Bone marrow (tissue), 2 donors: Measurements from ENCODE around the gene ATP1A2.
"Not testable (repeated sequence)": the region's sequence is repeated elsewhere in the genome, so short reads cannot be mapped to it uniquely, and the experiment has no call there.

ENCODE experiments used
- DNase-seq, 2 donors: peaks; one replicate each; lab custom pipeline; 2025; lab: John Stamatoyannopoulos, UW

Gene ATP1A2

DNA sequence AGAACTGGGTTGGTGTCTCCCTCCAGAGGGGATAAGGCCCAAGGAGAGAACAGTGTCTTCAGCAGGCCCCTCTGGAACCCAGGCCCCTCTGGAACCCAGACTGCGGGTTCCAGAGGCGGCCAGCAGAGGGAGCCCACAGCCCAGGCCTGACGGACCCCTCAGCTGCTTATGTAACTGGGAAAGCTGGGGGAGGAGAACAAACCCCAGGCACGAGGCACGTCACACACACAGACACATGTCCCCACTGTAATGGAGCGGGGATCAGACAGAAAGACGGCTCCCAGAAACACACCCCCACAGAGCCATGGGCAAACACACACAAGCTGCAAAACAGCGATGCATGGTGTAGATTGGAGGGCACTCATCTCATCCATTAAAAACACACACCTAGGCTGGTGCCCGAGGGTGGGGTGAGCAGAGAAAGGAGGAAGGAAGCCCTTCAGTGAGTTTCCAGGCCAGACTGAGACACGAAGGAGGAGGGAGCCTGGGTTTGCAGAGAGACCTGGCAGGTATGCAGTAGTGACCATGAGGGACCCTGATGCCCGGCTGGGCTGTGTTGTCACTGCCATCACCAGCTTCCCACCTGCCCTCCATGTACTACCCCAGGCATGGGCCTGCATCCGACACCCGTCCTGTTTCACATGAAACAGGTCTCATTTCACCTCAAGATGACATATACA lies 14.4 kb upstream of the ATP1A2 start:
- peak; percentile 13 to 76 for DNase-seq

DNA sequence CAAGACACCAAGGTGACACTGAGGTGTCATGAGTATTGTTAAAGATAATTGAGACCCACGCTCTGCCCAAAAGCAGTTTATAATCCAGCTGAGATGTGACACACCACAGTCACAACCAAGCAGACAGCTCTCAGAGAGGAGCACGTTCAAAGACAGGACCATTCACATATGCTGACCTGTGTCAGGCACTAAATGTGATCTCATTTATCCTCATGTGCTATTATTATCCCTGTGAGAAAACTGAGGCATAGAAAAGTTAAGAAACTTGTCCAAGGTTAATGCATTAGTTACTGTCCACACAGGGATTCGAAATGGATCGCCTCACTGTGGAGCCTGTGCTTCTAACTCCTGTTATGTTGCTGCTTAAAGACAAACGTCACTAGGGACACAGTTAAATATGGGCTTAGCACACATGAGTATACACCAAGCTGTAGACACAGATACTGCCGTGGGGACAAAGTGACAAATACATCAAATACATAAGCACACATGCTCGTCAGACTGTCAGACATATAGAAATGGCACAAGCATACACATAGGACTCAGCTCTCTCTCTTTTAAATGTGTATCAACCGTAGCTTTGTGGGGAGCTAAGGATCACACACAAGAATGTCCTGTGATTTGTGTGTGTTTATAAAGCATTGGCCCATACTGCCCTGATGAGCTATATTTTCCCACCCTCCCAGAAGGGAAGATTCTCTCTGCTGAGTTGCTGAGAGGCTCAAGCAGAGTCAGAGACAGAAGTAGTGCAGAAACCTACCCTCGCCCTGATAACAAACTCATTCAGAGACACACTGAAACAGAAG lies 13.6 kb upstream of the ATP1A2 start:
- no peak for DNase-seq

DNA sequence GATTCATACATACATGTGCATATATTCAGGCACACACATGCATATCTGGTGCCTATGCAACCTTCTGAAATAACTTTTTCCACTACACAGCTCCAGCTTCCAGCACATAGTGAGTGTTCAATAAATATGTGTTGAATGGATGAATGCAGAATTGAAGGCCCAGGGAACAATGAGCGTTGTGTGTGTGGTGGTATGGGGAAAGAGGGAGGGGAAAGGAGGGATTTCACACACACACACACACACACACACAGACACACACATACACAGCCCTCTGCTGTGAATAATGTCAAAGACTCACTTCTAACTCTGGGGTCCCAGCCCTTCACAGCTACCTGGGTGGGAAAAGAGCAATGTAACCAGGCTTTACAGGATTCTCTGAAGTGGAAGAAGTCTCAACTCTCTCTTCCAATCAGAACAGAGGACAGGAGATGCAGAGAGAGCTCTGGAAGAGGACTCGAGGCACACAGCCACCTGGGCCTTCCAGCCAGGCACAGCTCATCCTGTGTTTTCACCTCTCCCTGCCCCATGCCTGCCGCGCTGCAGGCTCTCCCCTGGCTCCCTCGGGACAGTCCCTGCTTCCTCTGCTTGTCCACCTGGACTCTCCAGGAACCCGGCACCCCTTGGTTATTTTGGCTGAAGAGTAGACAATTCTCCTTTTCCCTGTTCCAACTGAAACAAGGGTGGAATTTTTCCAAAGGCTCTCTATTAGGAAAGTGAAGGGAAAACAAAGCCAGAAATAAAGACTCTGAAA lies 11.7 kb upstream of the ATP1A2 start:
- DNase-seq = no peak

DNA sequence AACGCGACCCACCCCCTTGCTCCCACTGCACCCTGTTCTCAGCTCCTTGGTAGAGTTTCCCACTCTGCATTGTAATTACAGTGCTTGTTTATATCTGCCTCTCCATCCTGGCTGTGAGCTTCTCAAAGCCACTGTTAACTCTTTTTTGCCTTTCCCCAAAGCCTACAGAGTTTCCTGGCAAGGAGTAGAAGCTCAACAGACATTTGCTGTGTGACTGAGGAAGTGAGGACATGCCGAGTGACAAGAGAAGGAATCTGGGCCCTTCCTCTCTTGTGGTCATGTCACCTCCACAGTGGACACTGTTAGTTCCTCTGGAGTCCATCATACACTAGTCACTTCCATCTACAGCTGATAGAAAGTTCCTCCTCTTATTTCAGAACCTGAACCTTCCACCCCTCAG lies 11.1 kb upstream of the ATP1A2 start:
- DNase-seq = no peak

DNA sequence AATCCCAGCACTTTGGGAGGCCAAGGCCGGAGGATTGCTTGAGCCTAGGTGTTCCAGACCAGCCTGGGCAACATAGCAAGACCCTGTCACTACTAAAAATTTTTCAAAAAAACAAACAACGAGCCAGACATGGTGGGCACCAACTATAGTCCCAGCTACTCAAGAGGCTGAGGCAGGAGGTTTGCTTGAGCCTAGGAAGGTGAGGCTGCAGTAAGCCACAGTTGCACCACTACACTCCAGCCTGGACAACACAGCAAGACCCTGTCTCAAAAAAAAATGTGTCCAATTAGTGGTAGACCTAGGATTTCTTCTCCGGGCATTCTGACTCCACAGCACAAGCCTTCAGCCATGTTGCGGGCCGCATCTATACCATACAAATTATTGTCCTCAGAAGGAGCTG lies 10.4 kb upstream of the ATP1A2 start:
- DNase-seq = no peak

DNA sequence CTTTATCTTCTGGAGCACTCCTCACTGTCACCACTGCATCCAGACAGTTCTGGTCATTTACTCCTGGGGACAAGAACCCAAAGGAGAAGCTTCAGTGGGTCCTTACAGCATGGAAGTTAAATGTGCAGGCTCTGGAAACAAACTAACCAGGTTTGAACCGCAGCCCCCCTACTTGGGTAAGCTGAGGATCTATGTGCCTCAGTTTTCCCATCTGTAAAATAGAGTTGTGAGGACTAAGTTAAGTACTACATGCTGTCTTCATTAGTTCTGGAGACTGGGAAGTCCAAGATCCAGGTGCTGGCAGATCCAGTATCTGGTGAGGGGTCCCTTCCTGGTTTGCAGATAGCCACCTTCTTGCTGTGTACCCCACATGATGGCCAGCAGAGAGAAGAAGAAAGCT lies 8.0 kb upstream of the ATP1A2 start:
- DNase-seq = no peak

DNA sequence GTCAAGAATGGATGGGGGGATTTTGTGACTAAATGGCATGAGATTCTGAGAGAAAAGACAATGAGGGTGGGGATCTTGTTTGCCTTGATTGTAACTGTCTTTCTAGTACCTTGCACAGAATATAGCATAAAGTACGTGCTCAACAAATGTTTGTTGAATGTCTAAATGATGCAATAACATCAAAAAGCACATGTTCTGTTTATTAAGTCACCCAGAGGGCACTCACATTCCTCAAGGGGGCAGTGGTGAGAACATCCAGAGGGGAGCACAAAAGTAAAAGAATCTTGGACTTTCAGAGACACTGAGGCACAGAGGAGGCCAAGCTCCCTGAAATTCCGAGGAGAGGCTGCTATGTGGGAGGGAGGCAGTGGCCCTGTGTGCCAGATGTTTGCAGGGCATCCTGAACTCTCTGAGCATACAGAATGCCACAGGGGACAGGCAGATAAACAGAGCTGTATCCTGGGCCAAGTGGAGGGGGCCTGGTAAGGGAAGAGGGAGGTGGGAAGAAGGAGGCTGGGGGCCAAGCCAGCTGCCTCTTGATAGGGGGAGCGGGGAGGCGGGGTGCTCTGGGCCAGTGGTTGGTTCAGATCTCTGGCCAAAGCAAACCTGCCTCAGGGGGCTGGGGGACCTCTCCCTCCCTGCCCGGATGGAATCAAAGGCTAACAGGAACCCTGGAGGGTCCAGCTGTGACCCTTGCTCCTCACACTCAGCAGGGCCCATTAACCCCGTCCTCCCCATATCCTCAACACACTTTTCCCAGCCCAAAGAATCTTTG lies 6.5 kb upstream of the ATP1A2 start:
- no peak for DNase-seq

DNA sequence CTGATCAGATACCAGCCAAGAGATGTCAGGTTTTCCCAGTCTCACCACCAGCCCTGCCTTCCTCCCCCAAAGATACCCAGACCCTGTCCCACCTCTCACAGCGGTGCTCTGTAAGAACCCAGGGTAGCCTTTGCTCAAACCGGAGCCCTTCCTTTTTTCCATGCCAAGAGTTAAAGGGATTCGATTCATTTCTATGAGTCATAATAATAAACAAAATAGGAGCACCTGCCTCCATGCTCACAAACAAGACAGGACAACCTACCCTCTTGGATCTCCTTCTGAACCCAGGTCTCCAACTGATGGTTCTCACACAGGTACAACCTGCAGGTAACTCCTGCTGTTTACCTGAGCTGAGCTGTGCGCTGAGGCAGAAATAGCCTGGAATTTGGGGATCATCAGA lies 5.9 kb upstream of the ATP1A2 start:
- DNase-seq = no peak

DNA sequence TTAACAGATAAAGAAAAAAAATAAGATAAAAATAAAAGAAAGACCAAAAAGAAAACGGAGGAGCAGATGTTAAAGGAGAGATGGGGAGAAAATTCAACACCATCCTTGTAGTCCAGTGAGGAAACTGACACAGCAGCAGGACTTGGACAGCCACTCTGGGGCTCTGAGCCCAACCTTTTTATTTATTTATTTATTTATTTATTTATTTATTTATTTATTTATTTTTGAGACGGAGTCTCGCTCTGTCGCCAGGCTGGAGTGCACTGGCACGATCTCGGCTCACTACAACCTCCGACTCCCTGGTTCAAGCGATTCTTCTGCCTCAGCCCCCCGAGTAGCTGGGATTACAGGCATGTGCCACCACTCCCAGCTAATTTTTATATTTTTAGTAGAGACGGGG lies 4.1 kb upstream of the ATP1A2 start:
- not testable (repeated sequence) for DNase-seq

DNA sequence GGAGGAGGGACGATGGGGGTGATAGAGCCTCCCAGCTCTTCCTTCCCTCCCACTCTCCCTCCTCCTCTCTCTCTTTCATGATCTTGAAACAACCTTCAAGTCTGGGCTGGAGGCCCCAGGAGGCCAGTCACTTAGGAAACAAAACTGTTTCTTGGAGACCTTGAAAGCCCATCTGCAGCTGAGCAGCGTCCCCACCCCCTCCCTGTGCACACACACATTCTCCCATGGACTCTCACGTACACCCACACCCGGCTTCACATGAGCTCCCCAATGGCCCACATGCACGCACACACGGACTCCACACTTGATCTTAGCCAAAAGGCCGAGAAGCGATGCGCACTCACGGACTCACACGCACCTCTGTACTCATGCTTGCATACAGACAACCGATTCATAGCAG lies 3.2 kb upstream of the ATP1A2 start:
- no peak for DNase-seq

DNA sequence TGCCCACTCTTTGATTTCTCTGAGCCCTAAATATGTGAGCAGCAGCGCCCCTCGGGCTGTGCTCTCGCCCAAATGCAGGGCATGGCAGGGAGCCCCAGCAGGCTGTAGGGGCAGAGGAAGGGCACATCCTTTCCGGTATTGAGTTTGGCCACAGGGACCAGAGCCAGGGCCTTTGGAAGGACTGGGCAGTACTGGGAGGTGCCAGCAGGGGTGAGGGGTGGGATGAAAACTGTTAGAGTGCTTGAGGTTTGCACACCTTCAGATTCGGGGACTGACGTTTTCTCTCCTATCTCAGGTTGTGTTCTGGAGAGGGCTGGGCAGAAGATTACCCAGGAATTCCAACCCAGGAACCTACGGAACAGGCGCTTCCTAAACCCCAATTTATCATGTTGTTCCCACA lies 2.2 kb upstream of the ATP1A2 start:
- DNase-seq = no peak

DNA sequence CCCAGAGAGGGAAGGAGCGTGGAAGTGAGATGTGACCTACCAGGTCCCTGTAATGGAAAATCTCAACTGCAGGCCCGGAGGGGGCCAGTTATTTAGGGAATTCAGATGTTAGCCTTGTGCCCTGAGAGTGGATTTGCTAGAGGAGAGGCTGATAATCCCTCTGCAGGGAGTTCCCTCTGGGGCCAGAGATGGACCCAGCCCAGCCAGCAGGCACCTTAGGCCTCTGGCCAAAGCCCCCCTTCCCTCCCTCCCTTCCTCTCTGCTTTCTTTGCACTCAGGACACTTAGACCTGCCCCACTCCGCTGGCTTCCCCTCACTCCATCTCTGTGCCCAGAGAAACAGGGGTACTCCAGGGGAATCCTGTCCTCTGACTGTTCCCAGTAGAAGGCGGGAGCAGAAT lies 1.5 kb upstream of the ATP1A2 start:
- no peak for DNase-seq

DNA sequence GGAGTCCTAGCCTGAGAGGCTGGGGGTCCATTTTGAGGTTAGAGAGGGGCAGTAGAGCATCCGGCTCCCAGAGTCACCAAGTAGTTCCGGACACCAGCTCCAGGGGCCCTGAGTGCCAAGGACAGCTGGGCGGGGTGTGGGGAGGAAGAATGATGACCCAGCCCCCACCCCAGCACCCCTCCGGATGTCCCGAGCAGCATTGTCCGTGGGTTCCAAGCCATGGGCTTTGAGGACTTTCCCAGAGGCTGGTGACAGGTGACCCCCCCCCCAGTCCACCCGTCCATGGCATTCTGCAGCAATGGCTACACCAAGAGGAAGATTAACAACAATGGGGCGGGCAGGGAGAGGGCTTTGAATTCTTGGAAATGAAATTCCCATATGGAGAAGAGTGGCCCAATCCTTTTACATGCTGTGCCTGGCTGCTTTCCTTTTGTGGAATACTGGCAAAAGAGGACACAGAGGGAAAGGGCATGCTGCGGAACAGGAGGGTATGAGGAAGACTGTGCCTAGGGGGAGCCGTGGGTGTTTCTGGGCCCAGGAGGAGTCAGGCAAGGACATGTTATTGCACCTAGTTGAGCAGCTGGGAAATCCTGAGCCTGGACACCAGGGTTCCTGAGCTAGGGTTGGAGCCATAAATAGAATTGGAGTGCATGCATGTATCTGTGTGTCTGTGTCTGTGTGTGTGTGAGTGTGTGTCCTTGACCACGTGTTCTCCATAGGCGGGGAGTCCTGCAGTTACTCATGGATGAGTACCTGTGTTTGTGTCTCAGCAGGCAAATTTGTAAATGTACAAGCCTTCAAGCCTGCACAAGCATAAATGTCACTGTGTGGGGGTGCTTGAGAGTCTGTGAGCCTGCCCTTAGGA lies 956 bp downstream of the ATP1A2 start:
- no peak for DNase-seq

DNA sequence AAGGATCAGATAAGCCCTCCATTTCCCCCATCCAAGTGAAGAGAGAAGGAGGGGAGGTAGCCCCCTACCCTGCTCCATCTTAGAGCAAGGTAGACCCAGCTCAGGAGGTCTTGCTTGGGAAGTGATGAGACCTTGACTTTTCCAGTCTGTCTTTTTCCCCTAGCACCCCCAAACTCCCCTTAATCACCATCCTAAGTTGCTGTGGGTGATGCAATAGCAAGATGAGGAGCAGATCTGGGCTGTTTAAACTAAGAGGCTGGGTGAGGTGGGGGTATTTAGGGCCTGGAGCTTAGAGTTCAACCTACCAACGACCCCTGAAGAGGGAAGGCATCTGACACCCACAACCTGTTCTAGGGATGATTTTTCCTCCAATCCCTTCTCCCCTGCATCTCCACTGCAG lies 1.7 kb downstream of the ATP1A2 start:
- DNase-seq = no peak

DNA sequence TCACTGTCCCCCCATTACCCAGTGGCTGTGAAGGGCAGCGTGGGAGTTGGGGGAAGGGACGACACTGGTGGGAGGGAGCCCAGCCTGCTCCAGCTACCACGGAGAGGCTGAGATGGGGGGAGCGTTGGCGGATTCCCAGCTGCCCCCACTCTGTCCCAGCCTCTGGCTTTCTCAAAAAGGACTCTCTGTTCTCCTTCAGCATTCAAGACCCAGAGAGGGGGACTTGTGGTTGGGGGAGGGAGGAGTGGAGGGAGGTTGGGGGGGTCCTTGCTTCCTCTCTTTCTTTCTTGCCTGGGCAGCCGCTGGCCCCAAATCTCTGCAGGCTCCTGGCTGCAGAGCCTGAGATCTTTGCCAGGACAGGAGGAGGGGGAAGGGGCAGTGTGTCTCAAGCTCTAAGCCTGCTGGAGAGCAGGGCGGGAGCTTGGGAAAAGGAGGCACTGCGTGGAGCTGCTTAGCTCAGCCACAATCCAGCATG lies 2.2 kb downstream of the ATP1A2 start:
- no peak for DNase-seq

DNA sequence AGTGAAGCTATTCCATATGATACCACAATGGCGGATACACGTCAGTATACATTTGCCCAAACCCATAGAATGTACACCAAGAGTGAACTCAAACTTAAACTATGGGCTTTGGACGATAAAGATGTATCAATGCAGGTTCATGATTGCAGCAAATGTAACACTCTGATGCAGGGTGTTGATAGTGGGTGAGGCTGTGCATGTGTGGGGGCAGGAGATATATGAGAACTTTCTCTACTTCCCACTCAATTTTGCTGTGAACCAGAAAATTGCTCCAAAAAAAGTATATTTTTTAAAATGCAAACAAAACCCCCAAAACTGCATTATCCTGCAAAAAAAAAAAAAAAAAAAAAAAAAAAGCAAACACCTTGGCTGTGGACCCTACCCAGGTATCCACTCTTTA lies 3.4 kb downstream of the ATP1A2 start:
- DNase-seq = no peak

DNA sequence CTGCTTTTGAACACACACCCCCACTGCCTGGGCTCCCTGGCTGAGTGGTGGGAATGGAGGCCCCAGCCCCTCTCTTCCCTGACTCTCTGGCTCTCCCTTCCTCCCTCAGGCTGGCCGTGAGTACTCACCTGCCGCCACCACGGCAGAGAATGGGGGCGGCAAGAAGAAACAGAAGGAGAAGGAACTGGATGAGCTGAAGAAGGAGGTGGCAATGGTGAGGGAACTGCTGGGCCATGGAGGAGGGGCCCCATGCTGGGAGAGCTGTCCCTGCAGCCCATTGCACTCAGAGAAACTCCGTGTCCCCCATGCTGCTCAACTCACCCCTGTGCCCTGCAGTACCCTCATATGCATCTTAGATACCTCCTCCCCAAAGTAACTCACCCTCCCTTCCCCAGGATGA lies 5.2 kb downstream of the ATP1A2 start:
- no peak for DNase-seq

DNA sequence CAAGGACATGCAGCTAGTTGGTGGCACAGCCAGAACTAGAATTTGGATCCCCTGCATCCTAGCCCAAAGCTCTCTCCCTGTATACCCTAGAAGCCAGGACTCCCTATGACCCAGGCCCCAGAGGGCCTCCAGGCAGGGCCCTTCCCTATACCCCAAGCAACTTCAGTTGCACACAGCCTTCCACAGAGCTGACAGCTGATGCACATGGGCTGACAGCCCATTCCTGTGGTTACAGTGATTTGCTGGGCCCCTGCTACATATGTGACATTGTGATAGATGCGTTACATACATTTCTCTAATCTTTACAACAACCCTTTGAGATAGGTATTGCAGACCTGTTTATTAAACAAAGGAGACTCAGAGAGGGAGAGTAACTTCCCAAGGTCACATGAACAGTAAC lies 5.8 kb downstream of the ATP1A2 start:
- DNase-seq = no peak

DNA sequence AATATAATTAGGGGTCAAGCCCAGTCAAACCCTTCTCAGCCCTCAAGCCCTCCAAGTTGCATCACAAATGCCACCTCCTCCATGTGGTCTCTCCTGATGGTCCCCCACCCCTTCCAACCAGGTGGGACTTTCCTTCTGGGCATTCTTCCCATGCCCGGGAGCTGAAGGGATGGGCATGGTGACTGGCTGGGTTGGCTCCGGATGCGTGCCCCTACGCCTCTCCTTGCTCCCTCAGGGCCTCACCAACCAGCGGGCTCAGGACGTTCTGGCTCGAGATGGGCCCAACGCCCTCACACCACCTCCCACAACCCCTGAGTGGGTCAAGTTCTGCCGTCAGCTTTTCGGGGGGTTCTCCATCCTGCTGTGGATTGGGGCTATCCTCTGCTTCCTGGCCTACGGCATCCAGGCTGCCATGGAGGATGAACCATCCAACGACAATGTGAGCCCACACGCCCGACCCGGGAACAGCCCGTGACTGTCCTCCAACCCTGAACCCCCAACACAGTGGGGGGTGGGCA lies 7.5 kb downstream of the ATP1A2 start:
- DNase-seq = no peak

DNA sequence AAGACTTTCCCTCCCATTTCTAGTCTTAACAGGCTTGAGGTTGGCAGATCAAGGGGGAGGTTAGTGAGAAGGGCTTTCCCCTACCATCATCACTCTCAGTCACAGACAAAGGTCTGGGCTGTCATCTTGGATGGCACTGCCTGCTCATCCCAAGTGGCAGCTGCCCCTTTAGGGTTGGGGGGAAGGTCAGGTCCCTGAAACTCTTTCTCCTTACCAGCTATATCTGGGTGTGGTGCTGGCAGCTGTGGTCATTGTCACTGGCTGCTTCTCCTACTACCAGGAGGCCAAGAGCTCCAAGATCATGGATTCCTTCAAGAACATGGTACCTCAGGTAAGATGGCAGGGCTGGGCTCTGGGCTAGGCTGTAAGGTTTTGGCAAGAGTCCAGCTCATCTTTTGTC lies 8.2 kb downstream of the ATP1A2 start:
- no peak for DNase-seq
